Mucosa of descending colon (tissue), 3 donors: ENCODE data around the gene TSPAN33. TPM values are rescaled to one million over a fixed set of nuclear protein-coding genes. Genes with fewer than 3 reads are reported as not detected.

Source experiments
- ATAC-seq: fragments of 200-7000 bp; cut with Tn5 transposase; one replicate; pipeline ENCODE4 v1.9.1; 2020; ENCODE audit warnings: mild to moderate bottlenecking, moderate library complexity
- DNase-seq, 3 donors: peaks; one replicate each; pipeline ENCODE4 v3.0.0-alpha.2; 2020
- H3K36me3 ChIP-seq: fragments of 200-600 bp; one replicate; pipeline ENCODE4 v1.8.0; 2021; ENCODE audit warnings: low read depth, mild to moderate bottlenecking
- H3K4me1 ChIP-seq: fragments of 200-600 bp; one replicate; pipeline ENCODE4 v1.8.0; 2021; ENCODE audit warnings: low read depth, mild to moderate bottlenecking
- H3K4me3 ChIP-seq: fragments of 200-600 bp; one replicate; pipeline ENCODE4 v1.8.0; 2021; ENCODE audit warnings: mild to moderate bottlenecking
- H3K9me3 ChIP-seq: fragments of 200-600 bp; one replicate; pipeline ENCODE4 v1.8.0; 2021; ENCODE audit warnings: mild to moderate bottlenecking
- CTCF ChIP-seq: fragments of 200-600 bp; IDR thresholded peaks from one replicate; pipeline ENCODE4 v1.8.0; 2022; ENCODE audit warnings: antibody characterized with exemption, mild to moderate bottlenecking
- intact Hi-C, 2 donors: fragments of 100-400 bp; cut with DNase I in 1 of 2; cut with micrococcal nuclease in 1 of 2; formaldehyde crosslinking; loops; one replicate each; pipeline versions ENCODE4 v1.11.0 to v1.11.1; 2022; cut with DNase I, micrococcal nuclease
- long read RNA-seq, 2 donors: library from polyadenylated mRNA; unstranded; transcript quantifications; one replicate each; pipeline ENCODE4 v2.0.0, GENCODE V29; 2019 to 2021
- total RNA-seq, 3 donors: library from RNA; stranded (reverse); fragmentation: NEBNext Ultra II Directional in 2 of 3; extraction: Animal tissue kit (Norgen Biotek cat#: 25700) in 2 of 3; gene quantifications; one replicate each; pipeline versions ENCODE4 v1.2.1 to v1.2.4, GENCODE V29; 2021 to 2023
- donor health status: DM: no; HTN: no; CAD: no; lungs with moderate emphysema.
- donor health status: DM: no; HTN: no; CAD: no.
- donor health status: DM: no; HTN: yes; CAD: no.

TSPAN33 gene
- total RNA-seq = 10 to 100 TPM in 1 of 3 donors, 1 to 10 TPM in 2; 9.8 to 15.1 (median 10.0) TPM
- long read RNA-seq, donor 1, transcript TSPAN33-201 (8 exons, 1,863 nt) = major isoform, 31 of 37 reads
- long read RNA-seq, donor 1, partial matches to known transcripts = 2 of 37 reads
- long read RNA-seq, donor 1, other reads (novel, unspliced or antisense) = 4 of 37 reads
- long read RNA-seq, donor 2, partial matches to known transcripts = 0 of 1 reads
- long read RNA-seq, donor 2, other reads (novel, unspliced or antisense) = 1 of 1 reads

GRCh38 chr7:129144095-129144833 is at the start of gene TSPAN33:
TSPAN33 (plus strand) TSS chr7:129144707; CDS start chr7:129144981, 274 bp downstream.
- no peaks in the 10 kb centered on the region for H3K36me3 ChIP-seq
- no peaks in the 10 kb centered on the region for H3K4me1 ChIP-seq
- TF ChIP-seq CTCF = no peak
- ATAC-seq (peak; percentile 95), DNase-seq (peak; percentile 82 to 86 (median 83))
- H3K9me3 ChIP-seq = no peaks in the 10 kb centered on the region
- intact Hi-C loops = no loop called here
- no peak within 1 kb of the TSS for H3K4me3 ChIP-seq

- no peaks in the 10 kb centered on the region for H3K9me3 ChIP-seq
- H3K36me3 ChIP-seq = no peaks in the 10 kb centered on the region
- peaks cover 3% of the 10 kb centered on the region for H3K4me1 ChIP-seq
- no peak for TF ChIP-seq CTCF
- intact Hi-C loops = loop anchor here in 1 of 2 donors (10.0 kb wide), 1 partner anchor 190 kb away; no protein-coding TSS in a partner anchor
- ATAC-seq (peak; percentile 63), DNase-seq (no peak)
- H3K4me3 ChIP-seq = no peak overlapping the region
Observed at GRCh38 chr7:129095258-129095657, 49.2 kb upstream of the TSPAN33 start.

- DNase-seq (peak in 1 of 3 donors; percentile 55), ATAC-seq (peak; percentile 61)
- intact Hi-C loops = loop anchor here in 1 of 2 donors (10.0 kb wide), 1 partner anchor 194 kb away; no protein-coding TSS in a partner anchor
- Histone ChIP-seq H3K9me3 (no peaks in the 10 kb centered on the region), H3K4me3 (no peak overlapping the region), H3K36me3 (no peaks in the 10 kb centered on the region), H3K4me1 (peaks cover 14% of the 10 kb centered on the region)
- TF ChIP-seq CTCF = no peak
Observed at GRCh38 chr7:129098409-129099084, 46.0 kb upstream of the TSPAN33 start.

GRCh38 chr7:129100827-129101166 is 43.7 kb upstream of the TSPAN33 start:
- Histone ChIP-seq H3K36me3 (no peaks in the 10 kb centered on the region), H3K9me3 (no peaks in the 10 kb centered on the region), H3K4me3 (no peak overlapping the region), H3K4me1 (peaks cover 14% of the 10 kb centered on the region)
- TF ChIP-seq CTCF = no peak
- no peak for DNase-seq
- intact Hi-C loops = no loop called here
- no peak for ATAC-seq

GRCh38 chr7:129101746-129102145 is 42.8 kb upstream of the TSPAN33 start:
- intact Hi-C loops = no loop called here
- no peak for DNase-seq
- Histone ChIP-seq H3K4me1 (peaks cover 14% of the 10 kb centered on the region), H3K36me3 (no peaks in the 10 kb centered on the region), H3K9me3 (no peaks in the 10 kb centered on the region), H3K4me3 (no peak overlapping the region)
- TF ChIP-seq CTCF = no peak
- no peak for ATAC-seq
